ENCODE results near the gene CNTNAP2.

Gene CNTNAP2

GRCh38 chr7:147916573-147916972, 1800.0 kb downstream of the CNTNAP2 start:
- no peak for TF ChIP-seq CTCF (IDR thresholded peaks at IDR 0.05; ENCODE audit: low read depth, low read length)
- in situ Hi-C loops (cut with HindIII; ENCODE audit: low sequenced_read_pairs), result no loop called here
- no peak for DNase-seq (ENCODE audit: low read depth, low spot score)
- no peak overlapping the region for H3K4me3 ChIP-seq (ENCODE audit: low read depth, low read length)

DNA sequence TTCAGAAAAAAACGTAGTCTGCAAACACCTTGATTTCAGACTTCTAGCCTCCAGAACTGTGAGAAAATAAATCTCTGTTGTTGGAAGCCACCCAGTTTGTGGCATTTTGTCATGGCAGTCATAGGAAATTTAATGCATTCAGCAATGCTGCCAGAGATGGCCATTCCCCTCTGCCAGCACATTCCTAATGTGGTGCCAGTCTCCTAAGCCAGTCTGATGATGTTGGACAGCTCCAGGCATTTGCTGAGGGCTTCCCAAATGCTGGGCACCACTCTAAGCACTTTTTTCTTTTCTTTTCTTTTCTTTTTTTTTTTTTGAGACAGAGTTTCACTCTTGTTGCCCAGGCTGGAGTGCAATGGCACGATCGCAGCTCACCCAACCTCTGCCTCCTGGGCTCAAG, 1807.2 kb downstream of the CNTNAP2 start:
- DNase-seq (ENCODE audit: low read depth, low spot score), result no peak
- no peak overlapping the region for H3K4me3 ChIP-seq (ENCODE audit: low read depth, low read length)
- in situ Hi-C loops (cut with HindIII; ENCODE audit: low sequenced_read_pairs), result no loop called here
- no peak for TF ChIP-seq CTCF (IDR thresholded peaks at IDR 0.05; ENCODE audit: low read depth, low read length)

DNA sequence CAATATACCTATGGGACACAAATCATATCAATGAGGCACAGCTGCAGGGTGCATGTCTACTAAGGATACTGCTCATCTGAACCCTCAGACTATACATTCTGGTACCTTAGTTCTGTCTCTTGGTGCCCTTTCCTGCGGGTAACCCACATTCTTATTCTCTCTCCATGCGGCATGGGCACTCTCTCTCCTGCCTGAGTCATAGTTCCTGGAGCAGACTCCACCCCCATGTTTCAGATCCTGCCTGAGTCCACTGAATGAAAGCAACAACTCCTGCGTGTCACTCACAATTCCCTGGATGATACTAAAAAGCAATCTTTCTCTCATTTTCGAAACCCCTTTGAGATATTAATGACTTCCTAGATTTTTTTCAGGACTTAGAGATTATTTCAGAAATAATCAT, 1820.8 kb downstream of the CNTNAP2 start:
- in situ Hi-C loops (cut with HindIII; ENCODE audit: low sequenced_read_pairs), result no loop called here
- H3K4me3 ChIP-seq (ENCODE audit: low read depth, low read length), result no peak overlapping the region
- DNase-seq (ENCODE audit: low read depth, low spot score), result no peak
- no peak for TF ChIP-seq CTCF (IDR thresholded peaks at IDR 0.05; ENCODE audit: low read depth, low read length)

GRCh38 chr7:147941381-147941780, 1824.8 kb downstream of the CNTNAP2 start:
- no peak for TF ChIP-seq CTCF (IDR thresholded peaks at IDR 0.05; ENCODE audit: low read depth, low read length)
- no peak overlapping the region for H3K4me3 ChIP-seq (ENCODE audit: low read depth, low read length)
- in situ Hi-C loops (cut with HindIII; ENCODE audit: low sequenced_read_pairs), result no loop called here
- no peak for DNase-seq (ENCODE audit: low read depth, low spot score)

DNA sequence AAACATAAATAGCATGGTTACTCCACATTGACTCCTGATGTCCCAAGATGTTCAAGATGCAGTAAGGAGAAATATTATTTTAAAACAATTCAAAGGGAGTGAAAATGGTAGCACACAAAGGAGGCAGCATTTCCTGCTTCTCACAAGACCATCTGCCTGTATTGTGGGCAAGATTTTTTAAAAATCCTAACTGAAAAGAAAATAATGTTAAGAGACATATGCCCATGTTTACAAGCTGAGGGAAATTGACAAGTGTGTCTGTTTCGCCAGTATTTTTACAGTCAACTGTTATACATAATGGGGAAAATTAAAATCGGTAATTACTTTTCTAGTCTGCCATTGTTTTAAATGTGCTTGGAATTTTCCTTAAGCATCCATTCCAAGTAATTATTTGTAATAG, 1827.7 kb downstream of the CNTNAP2 start:
- in situ Hi-C loops (cut with HindIII; ENCODE audit: low sequenced_read_pairs), result no loop called here
- no peak for TF ChIP-seq CTCF (IDR thresholded peaks at IDR 0.05; ENCODE audit: low read depth, low read length)
- no peak overlapping the region for H3K4me3 ChIP-seq (ENCODE audit: low read depth, low read length)
- DNase-seq (ENCODE audit: low read depth, low spot score), result no peak

DNA sequence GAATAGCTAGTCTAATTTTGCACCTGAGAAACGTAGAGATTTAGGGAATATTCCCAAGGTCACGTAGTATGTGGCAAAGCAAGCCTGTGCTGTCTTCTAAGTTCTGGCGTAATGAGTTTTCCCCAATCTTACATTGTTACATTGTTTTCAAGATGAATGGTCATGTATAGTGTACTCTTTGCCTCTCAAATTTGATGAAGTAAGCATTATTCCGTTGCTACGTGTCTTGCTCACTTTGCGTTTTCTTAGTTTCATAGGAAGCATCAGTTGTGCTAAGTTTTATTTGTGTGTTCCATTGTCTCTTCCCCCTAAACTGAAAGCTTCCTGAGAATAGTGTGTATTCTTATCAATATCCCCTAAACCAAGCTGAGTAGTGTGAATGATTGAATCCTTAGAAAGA, 1836.3 kb downstream of the CNTNAP2 start:
- TF ChIP-seq CTCF (IDR thresholded peaks at IDR 0.05; ENCODE audit: low read depth, low read length), result no peak
- no peak overlapping the region for H3K4me3 ChIP-seq (ENCODE audit: low read depth, low read length)
- DNase-seq (ENCODE audit: low read depth, low spot score), result no peak
- in situ Hi-C loops (cut with HindIII; ENCODE audit: low sequenced_read_pairs), result no loop called here

- in situ Hi-C loops (cut with HindIII; ENCODE audit: low sequenced_read_pairs), result no loop called here
- no peak overlapping the region for H3K4me3 ChIP-seq (ENCODE audit: low read depth, low read length)
- DNase-seq (ENCODE audit: low read depth, low spot score), result no peak
- TF ChIP-seq CTCF (IDR thresholded peaks at IDR 0.05; ENCODE audit: low read depth, low read length), result no peak
These were observed 1851.5 kb downstream of the CNTNAP2 start for GRCh38 chr7:147968046-147968610.

Measured in astrocyte of the spinal cord (primary cell).